Loucy (cell line): ENCODE measurements around the gene KIF14.

Experiments
- H2AFZ ChIP-seq: fragments of 200-600 bp; sonication (generic); 2 replicates; pipeline ENCODE4 v1.6.0; 2016; ENCODE audit warnings: antibody characterized with exemption, mild to moderate bottlenecking, low read length, moderate library complexity
- H3F3A ChIP-seq: fragments of 200-600 bp; 2 replicates; pipeline ENCODE4 v1.6.0; 2016; ENCODE audit warnings: antibody characterized with exemption, low read depth, mild to moderate bottlenecking
- H3K27me3 ChIP-seq: fragments of 200-600 bp; sonication (generic); 2 replicates; pipeline ENCODE4 v1.6.1; 2014; ENCODE audit warnings: low read length, mild to moderate bottlenecking; ENCODE audit not compliant: insufficient read depth, poor library complexity, severe bottlenecking
- H3K36me3 ChIP-seq: fragments of 200-600 bp; sonication (generic); 2 replicates; pipeline ENCODE4 v1.6.1; 2016; ENCODE audit warnings: low read length; ENCODE audit not compliant: insufficient read depth
- H3K4me1 ChIP-seq: fragments of 200-600 bp; sonication (generic); 2 replicates; pipeline ENCODE4 v1.5.1; 2014; ENCODE audit warnings: low read length, mild to moderate bottlenecking; ENCODE audit not compliant: insufficient read depth, poor library complexity, severe bottlenecking
- H3K4me2 ChIP-seq: fragments of 200-600 bp; sonication (generic); 2 replicates; pipeline ENCODE4 v1.6.0; 2014; ENCODE audit warnings: antibody characterized with exemption, low read length, low read depth, mild to moderate bottlenecking; ENCODE audit not compliant: poor library complexity, severe bottlenecking
- H3K4me3 ChIP-seq: fragments of 200-600 bp; sonication (generic); 2 replicates; pipeline ENCODE4 v1.5.1; 2014; ENCODE audit warnings: low read length, mild to moderate bottlenecking, mixed read lengths; ENCODE audit not compliant: poor library complexity, severe bottlenecking
- H3K79me2 ChIP-seq: fragments of 200-600 bp; sonication (generic); 2 replicates; pipeline ENCODE4 v1.6.1; 2014; ENCODE audit warnings: low read length; ENCODE audit not compliant: insufficient read depth
- H3K9ac ChIP-seq: fragments of 200-600 bp; sonication (generic); 2 replicates; pipeline ENCODE4 v1.6.0; 2014; ENCODE audit warnings: mild to moderate bottlenecking, low read depth, low read length, moderate library complexity; ENCODE audit not compliant: poor library complexity, severe bottlenecking
- H3K9me2 ChIP-seq: fragments of 200-600 bp; sonication (generic); replicated peaks from 2 replicates; pipeline ENCODE4 v1.6.1; 2016; ENCODE audit warnings: low read depth, low read length, mixed read lengths
- H3K9me3 ChIP-seq: fragments of 200-600 bp; sonication (generic); 2 replicates; pipeline ENCODE4 v1.6.1; 2014; ENCODE audit warnings: mild to moderate bottlenecking, antibody characterized with exemption, low read length, low read depth; ENCODE audit not compliant: insufficient read depth
- H4K20me1 ChIP-seq: fragments of 200-600 bp; sonication (generic); 2 replicates; pipeline ENCODE4 v1.6.0; 2014; ENCODE audit warnings: antibody characterized with exemption, low read length, mild to moderate bottlenecking; ENCODE audit not compliant: insufficient read depth, poor library complexity, severe bottlenecking
- EZH2phosphoT487 ChIP-seq: fragments of 200-600 bp; IDR thresholded peaks from 2 replicates; pipeline ENCODE4 v1.6.1; 2018; ENCODE audit warnings: antibody characterized with exemption, mild to moderate bottlenecking, moderate library complexity, borderline replicate concordance
- TF ChIP-seq, protein P1 (sequence below): fragments of 200-600 bp; sonication (generic); conservative IDR thresholded peaks from 2 replicates; pipeline ENCODE4 v1.5.1; 2014; ENCODE audit warnings: mild to moderate bottlenecking, antibody characterized with exemption, low read length

Gene KIF14

DNA sequence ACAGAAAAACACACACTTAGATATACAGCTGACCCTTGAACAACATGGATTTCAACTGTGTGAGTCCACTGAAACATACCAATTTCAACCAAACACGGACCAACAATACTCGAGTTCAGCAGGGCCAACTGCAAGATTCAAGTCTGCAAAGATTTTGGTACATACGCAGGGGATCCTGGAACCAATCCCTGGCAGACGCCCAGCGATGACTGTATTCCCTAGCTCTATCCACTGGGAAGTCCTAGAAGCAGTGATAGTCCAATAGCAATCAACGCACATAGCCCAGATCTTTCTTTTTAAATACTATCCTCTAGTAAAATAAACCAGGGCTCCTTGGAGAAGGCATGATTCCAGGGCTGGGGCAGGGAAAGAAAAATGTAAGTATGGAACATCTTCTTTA lies 40.2 kb upstream of the KIF14 start:
- Histone ChIP-seq H4K20me1 (no peaks in the 10 kb centered on the region), H3K9me3 (no peaks in the 10 kb centered on the region), H3K9ac (no peak overlapping the region), H3K79me2 (peaks cover 12% of the 10 kb centered on the region), H3K27me3 (no peaks in the 10 kb centered on the region), H3F3A (no peaks in the 10 kb centered on the region), H3K4me3 (no peak overlapping the region), H3K4me2 (no peak overlapping the region), H3K9me2 (no peaks in the 10 kb centered on the region), H3K4me1 (peaks cover 21% of the 10 kb centered on the region), H3K36me3 (peaks cover 34% of the 10 kb centered on the region), H2AFZ (no peak overlapping the region)
- TF ChIP-seq EZH2phosphoT487 = no peak
- TF ChIP-seq, protein P1, sequence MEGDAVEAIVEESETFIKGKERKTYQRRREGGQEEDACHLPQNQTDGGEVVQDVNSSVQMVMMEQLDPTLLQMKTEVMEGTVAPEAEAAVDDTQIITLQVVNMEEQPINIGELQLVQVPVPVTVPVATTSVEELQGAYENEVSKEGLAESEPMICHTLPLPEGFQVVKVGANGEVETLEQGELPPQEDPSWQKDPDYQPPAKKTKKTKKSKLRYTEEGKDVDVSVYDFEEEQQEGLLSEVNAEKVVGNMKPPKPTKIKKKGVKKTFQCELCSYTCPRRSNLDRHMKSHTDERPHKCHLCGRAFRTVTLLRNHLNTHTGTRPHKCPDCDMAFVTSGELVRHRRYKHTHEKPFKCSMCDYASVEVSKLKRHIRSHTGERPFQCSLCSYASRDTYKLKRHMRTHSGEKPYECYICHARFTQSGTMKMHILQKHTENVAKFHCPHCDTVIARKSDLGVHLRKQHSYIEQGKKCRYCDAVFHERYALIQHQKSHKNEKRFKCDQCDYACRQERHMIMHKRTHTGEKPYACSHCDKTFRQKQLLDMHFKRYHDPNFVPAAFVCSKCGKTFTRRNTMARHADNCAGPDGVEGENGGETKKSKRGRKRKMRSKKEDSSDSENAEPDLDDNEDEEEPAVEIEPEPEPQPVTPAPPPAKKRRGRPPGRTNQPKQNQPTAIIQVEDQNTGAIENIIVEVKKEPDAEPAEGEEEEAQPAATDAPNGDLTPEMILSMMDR = no peak

DNA sequence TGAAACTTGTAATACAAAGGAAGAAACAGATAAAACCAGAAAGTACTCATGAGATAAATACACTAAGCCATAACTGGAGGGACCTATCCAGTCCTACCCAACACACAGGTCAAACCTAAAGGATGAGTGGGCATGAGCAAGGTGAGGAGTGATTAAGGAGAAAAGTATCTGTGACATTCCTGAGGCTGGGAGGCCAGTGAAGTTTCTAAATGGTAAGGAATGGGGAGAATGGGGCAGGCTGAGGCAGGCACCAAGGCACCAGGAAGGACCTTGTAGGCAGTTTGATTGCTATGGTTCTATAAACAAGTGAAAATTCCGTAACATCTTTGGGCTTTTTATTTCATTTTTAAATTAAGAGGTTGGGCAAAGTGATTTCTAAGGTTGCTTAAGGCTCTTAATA lies 38.7 kb upstream of the KIF14 start:
- Histone ChIP-seq H3K9ac (no peak overlapping the region), H2AFZ (no peak overlapping the region), H3K9me2 (no peaks in the 10 kb centered on the region), H4K20me1 (no peaks in the 10 kb centered on the region), H3K36me3 (peaks cover 34% of the 10 kb centered on the region), H3K4me3 (no peak overlapping the region), H3K27me3 (no peaks in the 10 kb centered on the region), H3K4me2 (no peak overlapping the region), H3K9me3 (no peaks in the 10 kb centered on the region), H3F3A (no peaks in the 10 kb centered on the region), H3K79me2 (peaks cover 11% of the 10 kb centered on the region), H3K4me1 (peaks cover 17% of the 10 kb centered on the region)
- no peak for TF ChIP-seq EZH2phosphoT487
- TF ChIP-seq, protein P1 = no peak

GRCh38 chr1:200658037-200658818 lies 37.7 kb upstream of the KIF14 start:
- H3K4me3 ChIP-seq = no peak overlapping the region
- H3K79me2 ChIP-seq = peaks cover 5% of the 10 kb centered on the region; the same call in 1 of the 2 replicates
- no peak overlapping the region for H3K4me2 ChIP-seq
- no peaks in the 10 kb centered on the region for H3K9me3 ChIP-seq
- no peaks in the 10 kb centered on the region for H3F3A ChIP-seq
- H2AFZ ChIP-seq = no peak overlapping the region
- peaks cover 34% of the 10 kb centered on the region for H3K36me3 ChIP-seq
- H3K4me1 ChIP-seq = peaks cover 11% of the 10 kb centered on the region
- H3K9ac ChIP-seq = no peak overlapping the region
- H4K20me1 ChIP-seq = no peaks in the 10 kb centered on the region
- no peak for TF ChIP-seq EZH2phosphoT487
- TF ChIP-seq, protein P1 = no peak
- no peaks in the 10 kb centered on the region for H3K27me3 ChIP-seq
- H3K9me2 ChIP-seq = no peaks in the 10 kb centered on the region
